GM12878 (cell line): ENCODE results near the gene ANXA4. TPM values are rescaled to one million over a fixed set of nuclear protein-coding genes. Genes with fewer than 3 reads are reported as not detected.
A peak's percentile ranks its signal among the peaks of the same experiment; 100 is the strongest.

ENCODE experiments used
- ATAC-seq: fragments of 200-7000 bp; cut with Tn5 transposase; 3 replicates; pipeline ENCODE4 v1.9.1; 2020; ENCODE audit warnings: mild to moderate bottlenecking, moderate library complexity
- BruUV-seq: library from RNA; stranded (reverse); fragments of 400-500 nt; replicated peaks from 2 replicates; lab custom pipeline; 2021; lab: Mats Ljungman, UMichigan
- CTCF ChIA-PET: fragments of 300-600 bp; sonication (Branson Sonifier 250); formaldehyde crosslinking; extraction: SDS; loops from one replicate; lab custom pipeline; 2021; ENCODE audit warnings: inconsistent platforms; lab: Yijun Ruan, JAX
- POLR2A ChIA-PET: fragments of 350-600 bp; formaldehyde crosslinking; extraction: SDS; loops from one replicate; lab custom pipeline; 2021; ENCODE audit warnings: inconsistent platforms; lab: Charles Lee
- RAD21 ChIA-PET: fragments of 300-600 bp; sonication (Branson Sonifier 250); formaldehyde crosslinking; loops from one replicate; lab custom pipeline; 2023; ENCODE audit warnings: antibody characterized with exemption; ENCODE audit not compliant: unreplicated experiment; lab: Charles Lee
- SMC1A ChIA-PET: fragments of 300-600 bp; sonication (Branson Sonifier 250); formaldehyde crosslinking; loops from one replicate; lab custom pipeline; 2023; ENCODE audit not compliant: unreplicated experiment, uncharacterized antibody; lab: Charles Lee
- DNase-seq: peaks from one replicate; pipeline ENCODE4 v3.0.0-alpha.2; 2011; ENCODE audit warnings: low read depth, low spot score
- FAIRE-seq: peaks from 3 replicates; lab custom pipeline; 2011; peaks lifted over from hg19 to GRCh38; lab: Jason Lieb, UNC
- H2AFZ ChIP-seq: 2 replicates; pipeline ENCODE4 v1.6.0; 2011; ENCODE audit warnings: low read depth, low read length, control low read depth; ENCODE audit not compliant: control insufficient read depth
- H3K27ac ChIP-seq: 2 replicates; pipeline ENCODE4 v1.5.1; 2011; ENCODE audit warnings: control low read depth; ENCODE audit not compliant: control insufficient read depth, insufficient read depth
- H3K27me3 ChIP-seq, 2 experiments: replicated peaks in 1 of 2; 2 replicates each; pipeline versions ENCODE4 v1.6.0 to v1.6.1; 2011; ENCODE audit warnings: low read length in 1 of 2; ENCODE audit not compliant: control insufficient read depth in 2 of 2, insufficient read depth in 2 of 2
- H3K36me3 ChIP-seq, 2 experiments: 2 replicates each; pipeline ENCODE4 v1.5.1; 2011; ENCODE audit warnings: low read length in 1 of 2; ENCODE audit not compliant: control insufficient read depth in 2 of 2, insufficient read depth in 2 of 2
- H3K4me1 ChIP-seq: 2 replicates; pipeline ENCODE4 v1.6.1; 2011; ENCODE audit warnings: mild to moderate bottlenecking, low read length, moderate library complexity, mixed read lengths; ENCODE audit not compliant: control insufficient read depth, insufficient read depth
- H3K4me2 ChIP-seq: 2 replicates; pipeline ENCODE4 v1.6.0; 2011; ENCODE audit warnings: control low read depth; ENCODE audit not compliant: control insufficient read depth, insufficient read depth
- H3K4me3 ChIP-seq: fragments of 200-600 bp; sonication (generic); 2 replicates; pipeline ENCODE4 v1.5.1; 2016
- H3K79me2 ChIP-seq: 2 replicates; pipeline ENCODE4 v1.6.0; 2011; ENCODE audit warnings: low read length; ENCODE audit not compliant: control insufficient read depth, insufficient read depth
- H3K9ac ChIP-seq: 2 replicates; pipeline ENCODE4 v1.8.0; 2011; ENCODE audit warnings: low read length, control low read depth, mixed read lengths; ENCODE audit not compliant: control insufficient read depth, insufficient read depth
- H3K9me3 ChIP-seq: replicated peaks from 3 replicates; pipeline ENCODE4 v1.5.1; 2011; ENCODE audit warnings: mild to moderate bottlenecking, low read length; ENCODE audit not compliant: control insufficient read depth, insufficient read depth
- H4K20me1 ChIP-seq: 2 replicates; pipeline ENCODE4 v1.6.0; 2011; ENCODE audit not compliant: control insufficient read depth, insufficient read depth
- TAF1 ChIP-seq: IDR thresholded peaks from 2 replicates; pipeline ENCODE4 v1.6.1; 2011; ENCODE audit warnings: mild to moderate bottlenecking, low read depth, low read length, borderline replicate concordance
- ZSCAN29 ChIP-seq: fragments of 450-650 bp; IDR thresholded peaks from 2 replicates; pipeline ENCODE4 v1.6.1; 2017; ENCODE audit warnings: mild to moderate bottlenecking, moderate library complexity
- ZZZ3 ChIP-seq: IDR thresholded peaks from 2 replicates; pipeline ENCODE4 v1.6.1; 2011; ENCODE audit warnings: low read depth; ENCODE audit not compliant: control insufficient read depth, insufficient read length
- WGBS: methylation state at CpG from one replicate; pipeline ENCODE4 v1.1.6; 2016; ENCODE audit warnings: low lambda C conversion rate; ENCODE audit not compliant: insufficient replicate concordance, insufficient coverage; ENCODE audit errors: missing lambda C conversion rate; 5-methylcytosine and 5-hydroxymethylcytosine counted together
- in situ Hi-C: fragments of 300-500 bp; cut with MboI; formaldehyde crosslinking; loops from 9 replicates; pipeline ENCODE4 v1.14.3; 2018; ENCODE audit warnings: mixed read lengths
- intact Hi-C: fragments of 100-400 bp; cut with micrococcal nuclease; formaldehyde crosslinking; loops from one replicate; pipeline ENCODE4 v1.14.2; 2022; ENCODE audit not compliant: unreplicated experiment
- polyA plus RNA-seq, 11 experiments: library from polyadenylated mRNA; depleted of rRNA in 4 of 11; unstranded in 6 of 11; stranded (reverse) in 5 of 11; fragments of >200 nt; fragmentation: Nextera tagmentation in 4 of 11; fragmentation: Illumina TruSeq in 1 of 11; extraction: Ambion mirVana in 4 of 11; extraction: Trizol in 1 of 11; gene quantifications; 1 replicate in 1 of 11; 2 replicates in 10 of 11; pipeline versions ENCODE4 v1.2.1 to v1.2.3, GENCODE V29; 2011 to 2016; ENCODE audit warnings: inconsistent platforms in 2 of 11, missing spikeins in 2 of 11, low read depth in 1 of 11
- total RNA-seq, 4 experiments: library from RNA; depleted of rRNA in 3 of 4; stranded (reverse); fragments of >200 nt in 3 of 4; fragmentation: Illumina TruSeq in 1 of 4; extraction: Trizol in 1 of 4; gene quantifications; 2 replicates each; pipeline versions ENCODE4 v1.2.1 to v1.2.3, GENCODE V29; 2013 to 2021
- TF ChIP-seq, protein P1 (sequence below): fragments of 450-650 bp; formaldehyde crosslinking; IDR thresholded peaks from 2 replicates; pipeline ENCODE4 v1.5.0; 2022; ENCODE audit warnings: mild to moderate bottlenecking, missing genetic modification characterization

The ANXA4 gene
- total and polyA plus RNA-seq, 10 of the 15 experiments (the other 5 are each of a cell fraction or from before 2014, with no cell fraction given): 16.3 to 97.2 (median 71.0) TPM

DNA sequence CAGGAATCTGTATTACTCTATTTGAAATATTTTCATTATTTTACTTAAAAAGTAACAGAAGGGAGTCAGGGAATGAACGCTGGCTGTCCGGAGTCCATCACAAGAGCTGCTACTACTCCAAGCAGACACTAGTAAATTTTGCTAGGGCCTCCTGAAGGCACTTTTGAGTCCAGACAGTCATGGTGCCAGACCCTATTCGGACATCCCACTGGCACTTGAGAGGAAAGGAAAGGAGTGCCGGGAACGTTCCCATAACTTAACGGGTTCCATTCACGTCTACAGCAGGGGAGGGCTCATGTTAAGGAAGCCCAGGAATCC lies 87.0 kb downstream of the ANXA4 start:
- TF ChIP-seq, protein P1, sequence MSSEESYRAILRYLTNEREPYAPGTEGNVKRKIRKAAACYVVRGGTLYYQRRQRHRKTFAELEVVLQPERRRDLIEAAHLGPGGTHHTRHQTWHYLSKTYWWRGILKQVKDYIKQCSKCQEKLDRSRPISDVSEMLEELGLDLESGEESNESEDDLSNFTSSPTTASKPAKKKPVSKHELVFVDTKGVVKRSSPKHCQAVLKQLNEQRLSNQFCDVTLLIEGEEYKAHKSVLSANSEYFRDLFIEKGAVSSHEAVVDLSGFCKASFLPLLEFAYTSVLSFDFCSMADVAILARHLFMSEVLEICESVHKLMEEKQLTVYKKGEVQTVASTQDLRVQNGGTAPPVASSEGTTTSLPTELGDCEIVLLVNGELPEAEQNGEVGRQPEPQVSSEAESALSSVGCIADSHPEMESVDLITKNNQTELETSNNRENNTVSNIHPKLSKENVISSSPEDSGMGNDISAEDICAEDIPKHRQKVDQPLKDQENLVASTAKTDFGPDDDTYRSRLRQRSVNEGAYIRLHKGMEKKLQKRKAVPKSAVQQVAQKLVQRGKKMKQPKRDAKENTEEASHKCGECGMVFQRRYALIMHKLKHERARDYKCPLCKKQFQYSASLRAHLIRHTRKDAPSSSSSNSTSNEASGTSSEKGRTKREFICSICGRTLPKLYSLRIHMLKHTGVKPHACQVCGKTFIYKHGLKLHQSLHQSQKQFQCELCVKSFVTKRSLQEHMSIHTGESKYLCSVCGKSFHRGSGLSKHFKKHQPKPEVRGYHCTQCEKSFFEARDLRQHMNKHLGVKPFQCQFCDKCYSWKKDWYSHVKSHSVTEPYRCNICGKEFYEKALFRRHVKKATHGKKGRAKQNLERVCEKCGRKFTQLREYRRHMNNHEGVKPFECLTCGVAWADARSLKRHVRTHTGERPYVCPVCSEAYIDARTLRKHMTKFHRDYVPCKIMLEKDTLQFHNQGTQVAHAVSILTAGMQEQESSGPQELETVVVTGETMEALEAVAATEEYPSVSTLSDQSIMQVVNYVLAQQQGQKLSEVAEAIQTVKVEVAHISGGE (CRISPR knock-in tag): no peak
- TF ChIP-seq TAF1: no peak
- TF ChIP-seq ZZZ3: no peak
- no peak for TF ChIP-seq ZSCAN29
- TSS peak; percentile 98 for BruUV-seq
- ChIA-PET POLR2A (interaction anchor here (1.0 to 2.2 kb wide), 7 partner anchors 10 to 95 kb away, joined by 3 to 9 read pairs (median 4); partner anchors contain the start of gene MXD1), RAD21 (interaction anchor here (1.0 to 3.5 kb wide), 7 partner anchors 12 to 104 kb away, joined by 3 to 27 read pairs (median 3); no protein-coding TSS in a partner anchor), CTCF (interaction anchor here (0.7 to 6.8 kb wide), 9 partner anchors 11 to 241 kb away, joined by 3 to 67 read pairs (median 4); no protein-coding TSS in a partner anchor), SMC1A (interaction anchor here (0.8 to 3.5 kb wide), 9 partner anchors 8 to 465 kb away, joined by 3 to 14 read pairs (median 3); partner anchors contain the start of gene SNRPG)
- Histone ChIP-seq H3K36me3 (peaks cover 0 to 4% of the 10 kb centered on the region in 2 experiments; a peak in 1 of 4 replicates), H3K4me2 (peak overlapping the region; percentile 98), H3K9me3 (no peaks in the 10 kb centered on the region), H3K4me1 (peaks cover 3% of the 10 kb centered on the region), H3K9ac (peak overlapping the region; percentile 92), H3K27me3 (no peaks in the 10 kb centered on the region), H3K4me3 (peak overlapping the region; percentile 66), H4K20me1 (no peaks in the 10 kb centered on the region), H2AFZ (peak overlapping the region; percentile 100), H3K79me2 (peaks cover 43% of the 10 kb centered on the region), H3K27ac (peak overlapping the region; percentile 93)
- in situ Hi-C loops: no loop called here
- intact Hi-C loops: loop anchor here (5.0 kb wide), 1 partner anchor 182 kb away; no protein-coding TSS in a partner anchor
- WGBS: 17% methylated on average over 7 of the region's 7 CpGs
- DNase-seq (no peak), ATAC-seq (peak; percentile 2), FAIRE-seq (no peak)
